HG02884 (cell line): ENCODE results near the gene BTG2.
"Not testable (repeated sequence)": the region's sequence is repeated elsewhere in the genome, so short reads cannot be mapped to it uniquely, and the experiment has no call there.

Experiments used
- ATAC-seq: cut with Tn5 transposase; IDR thresholded peaks from one replicate; pipeline ENCODE4 v1.9.1; 2021; ENCODE audit warnings: mild to moderate bottlenecking, moderate library complexity; ENCODE audit not compliant: unreplicated experiment

Gene BTG2

GRCh38 chr1:203291201-203292096 lies 13.9 kb upstream of the BTG2 start:
- ATAC-seq: no peak

GRCh38 chr1:203295796-203296195 lies 9.5 kb upstream of the BTG2 start:
- no peak for ATAC-seq

- no peak for ATAC-seq
Observed at GRCh38 chr1:203296460-203297073, 8.8 kb upstream of the BTG2 start.

- ATAC-seq: no peak
Observed at GRCh38 chr1:203299169-203299568, 6.2 kb upstream of the BTG2 start.

DNA sequence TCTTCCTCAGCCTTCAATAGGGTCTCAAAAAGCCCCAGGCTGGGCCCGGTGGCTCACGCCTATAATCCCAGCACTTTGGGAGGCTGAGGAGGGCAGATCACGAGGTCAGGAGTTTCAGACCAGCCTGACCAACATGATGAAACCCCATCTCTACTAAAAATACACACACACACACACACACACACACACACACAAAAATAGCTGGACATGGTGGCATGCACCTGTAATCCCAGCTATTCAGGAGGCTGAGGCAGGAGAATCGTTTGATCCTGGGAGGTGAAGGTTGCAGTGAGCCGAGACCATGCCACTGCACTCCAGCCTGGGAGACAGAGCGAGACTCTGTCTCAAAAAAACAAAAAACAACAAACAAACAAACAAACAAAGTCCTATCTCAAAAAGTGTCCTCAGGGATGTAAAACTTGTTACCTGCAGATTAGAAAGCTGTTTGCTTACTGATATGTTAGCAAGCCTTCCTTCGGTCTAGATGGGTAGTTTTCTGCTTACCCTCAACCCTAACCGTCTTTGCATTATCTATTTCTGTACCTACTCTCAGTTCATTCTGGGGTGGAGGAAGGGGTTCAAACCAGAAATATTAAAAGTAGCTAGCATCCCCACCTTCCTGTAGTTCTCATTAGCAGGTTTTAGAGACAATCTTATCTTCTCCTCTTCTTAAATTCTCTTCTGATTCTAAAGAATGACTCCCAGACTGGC lies 5.4 kb upstream of the BTG2 start:
- ATAC-seq: not testable (repeated sequence)

GRCh38 chr1:203300441-203301330 lies 4.6 kb upstream of the BTG2 start:
- no peak for ATAC-seq

DNA sequence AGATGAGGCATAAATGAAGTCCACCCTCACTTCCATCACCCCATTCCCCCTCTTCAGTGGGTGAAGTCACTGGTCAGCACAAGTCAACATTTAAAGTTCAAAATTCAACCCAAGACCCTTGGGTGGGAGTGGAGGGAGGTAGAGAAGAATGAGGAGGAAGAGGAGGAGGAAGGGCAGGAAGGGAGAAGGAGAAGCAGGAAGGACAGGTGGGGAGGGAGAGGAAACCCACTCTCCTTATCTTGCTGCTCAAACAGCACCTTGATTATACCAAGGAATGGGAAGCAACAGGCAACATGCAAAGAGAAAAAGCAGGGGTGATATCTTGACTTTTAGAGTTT lies 4.0 kb upstream of the BTG2 start:
- ATAC-seq: no peak

DNA sequence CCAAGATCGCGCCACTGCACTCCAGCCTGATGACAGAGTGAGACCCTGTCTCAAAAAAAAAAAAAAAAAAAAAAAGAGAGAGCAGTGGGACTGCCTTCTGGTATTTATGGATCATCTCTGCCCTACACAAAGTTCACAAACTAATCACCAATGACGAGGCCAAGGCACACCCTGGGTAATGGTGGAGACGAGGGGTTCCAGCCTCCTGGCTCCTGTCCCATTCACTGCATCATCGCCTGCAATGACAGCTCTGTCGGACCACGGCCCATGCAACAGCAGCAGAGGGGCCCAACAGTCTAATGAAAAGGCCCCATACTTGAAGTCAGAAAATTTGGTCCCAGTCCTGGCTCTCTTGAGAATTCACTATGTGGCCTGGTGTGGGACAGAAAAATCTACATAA lies 2.9 kb upstream of the BTG2 start:
- ATAC-seq: no peak

GRCh38 chr1:203302894-203303293 lies 2.4 kb upstream of the BTG2 start:
- no peak for ATAC-seq

DNA sequence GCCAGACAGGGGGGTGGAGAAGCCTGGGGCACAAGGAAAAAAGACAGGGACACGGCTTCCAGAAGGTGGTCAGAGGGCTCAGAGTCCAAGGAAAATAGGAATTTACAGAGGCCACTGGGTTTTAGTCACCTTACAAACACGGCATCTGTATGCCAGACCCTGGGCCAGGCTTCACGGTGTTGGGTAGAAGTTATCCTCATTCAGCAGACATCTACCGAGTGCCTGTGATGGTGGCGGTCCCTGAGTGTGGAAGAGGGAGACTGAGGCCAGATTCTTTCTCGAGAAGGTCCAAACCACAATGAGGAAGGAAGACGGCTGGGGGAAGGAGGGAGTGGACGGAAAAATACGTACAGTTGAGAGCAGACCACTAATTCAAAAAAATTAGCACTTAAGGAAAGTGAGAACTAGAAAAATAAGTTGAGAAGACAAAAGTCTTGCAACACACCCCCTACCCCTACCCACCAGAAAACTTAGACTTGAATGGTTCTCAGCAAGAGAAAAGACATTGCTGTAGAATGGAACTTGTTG lies 864 bp upstream of the BTG2 start:
- no peak for ATAC-seq

GRCh38 chr1:203305809-203306088 lies 430 bp downstream of the BTG2 start:
- ATAC-seq: no peak

DNA sequence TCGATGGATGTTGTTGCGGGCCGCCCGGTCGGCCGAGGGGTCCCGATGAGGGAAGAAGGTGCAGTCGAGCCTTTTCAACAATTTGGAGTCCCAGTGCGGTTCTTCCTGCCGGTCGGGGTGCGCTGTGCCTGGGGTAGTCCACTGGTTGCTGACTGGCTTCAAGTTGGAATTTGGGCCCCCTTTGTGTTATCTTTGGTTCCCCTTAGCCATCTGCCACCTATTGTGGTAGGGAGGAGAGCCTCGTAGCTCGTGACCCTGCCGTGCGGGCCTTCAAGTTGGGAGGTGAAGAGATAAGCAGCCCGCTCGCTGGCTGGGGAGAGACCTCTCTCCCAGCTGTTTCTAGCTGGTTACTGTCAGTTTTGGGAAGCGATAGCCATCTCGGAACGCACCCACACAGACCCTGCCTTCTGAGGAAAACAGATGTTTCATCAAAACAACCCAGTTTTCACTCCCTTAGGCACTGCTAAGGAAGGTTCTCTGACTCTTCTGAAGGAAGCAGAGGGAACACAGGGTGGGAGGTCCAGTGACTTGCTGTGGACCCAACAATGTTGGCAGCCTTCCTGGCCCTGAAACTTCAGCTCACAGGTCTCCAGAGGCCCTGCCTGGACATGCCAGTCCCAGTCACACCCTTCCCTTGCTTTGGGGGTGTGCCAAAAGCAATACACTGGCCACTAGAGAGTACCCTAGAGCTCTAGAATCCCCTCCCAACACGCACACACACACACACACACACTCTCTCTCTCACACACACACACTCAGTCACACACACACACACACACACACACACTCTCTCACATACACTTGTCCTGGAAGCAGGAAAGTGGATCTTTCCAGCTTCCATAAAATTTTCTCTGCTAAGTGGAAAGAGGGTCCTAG lies 1.0 kb downstream of the BTG2 start:
- no peak for ATAC-seq

DNA sequence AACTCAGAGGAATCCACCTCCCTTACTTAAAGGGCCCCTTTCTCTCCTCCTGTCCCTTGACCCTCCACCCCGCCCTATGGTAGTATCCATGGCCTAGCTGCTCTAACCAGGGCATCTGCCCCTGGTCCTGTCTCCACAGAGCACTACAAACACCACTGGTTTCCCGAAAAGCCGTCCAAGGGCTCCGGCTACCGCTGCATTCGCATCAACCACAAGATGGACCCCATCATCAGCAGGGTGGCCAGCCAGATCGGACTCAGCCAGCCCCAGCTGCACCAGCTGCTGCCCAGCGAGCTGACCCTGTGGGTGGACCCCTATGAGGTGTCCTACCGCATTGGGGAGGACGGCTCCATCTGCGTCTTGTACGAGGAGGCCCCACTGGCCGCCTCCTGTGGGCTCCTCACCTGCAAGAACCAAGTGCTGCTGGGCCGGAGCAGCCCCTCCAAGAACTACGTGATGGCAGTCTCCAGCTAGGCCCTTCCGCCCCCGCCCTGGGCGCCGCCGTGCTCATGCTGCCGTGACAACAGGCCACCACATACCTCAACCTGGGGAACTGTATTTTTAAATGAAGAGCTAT lies 1.7 kb downstream of the BTG2 start:
- no peak for ATAC-seq

DNA sequence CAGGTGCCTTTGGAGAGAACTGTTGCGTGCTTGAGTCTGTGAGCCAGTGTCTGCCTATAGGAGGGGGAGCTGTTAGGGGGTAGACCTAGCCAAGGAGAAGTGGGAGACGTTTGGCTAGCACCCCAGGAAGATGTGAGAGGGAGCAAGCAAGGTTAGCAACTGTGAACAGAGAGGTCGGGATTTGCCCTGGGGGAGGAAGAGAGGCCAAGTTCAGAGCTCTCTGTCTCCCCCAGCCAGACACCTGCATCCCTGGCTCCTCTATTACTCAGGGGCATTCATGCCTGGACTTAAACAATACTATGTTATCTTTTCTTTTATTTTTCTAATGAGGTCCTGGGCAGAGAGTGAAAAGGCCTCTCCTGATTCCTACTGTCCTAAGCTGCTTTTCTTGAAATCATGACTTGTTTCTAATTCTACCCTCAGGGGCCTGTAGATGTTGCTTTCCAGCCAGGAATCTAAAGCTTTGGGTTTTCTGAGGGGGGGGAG lies 2.4 kb downstream of the BTG2 start:
- no peak for ATAC-seq

- no peak for ATAC-seq
Observed at GRCh38 chr1:203308328-203308922, 3.1 kb downstream of the BTG2 start.

- ATAC-seq: no peak
Observed at GRCh38 chr1:203308923-203309331, 3.6 kb downstream of the BTG2 start.

DNA sequence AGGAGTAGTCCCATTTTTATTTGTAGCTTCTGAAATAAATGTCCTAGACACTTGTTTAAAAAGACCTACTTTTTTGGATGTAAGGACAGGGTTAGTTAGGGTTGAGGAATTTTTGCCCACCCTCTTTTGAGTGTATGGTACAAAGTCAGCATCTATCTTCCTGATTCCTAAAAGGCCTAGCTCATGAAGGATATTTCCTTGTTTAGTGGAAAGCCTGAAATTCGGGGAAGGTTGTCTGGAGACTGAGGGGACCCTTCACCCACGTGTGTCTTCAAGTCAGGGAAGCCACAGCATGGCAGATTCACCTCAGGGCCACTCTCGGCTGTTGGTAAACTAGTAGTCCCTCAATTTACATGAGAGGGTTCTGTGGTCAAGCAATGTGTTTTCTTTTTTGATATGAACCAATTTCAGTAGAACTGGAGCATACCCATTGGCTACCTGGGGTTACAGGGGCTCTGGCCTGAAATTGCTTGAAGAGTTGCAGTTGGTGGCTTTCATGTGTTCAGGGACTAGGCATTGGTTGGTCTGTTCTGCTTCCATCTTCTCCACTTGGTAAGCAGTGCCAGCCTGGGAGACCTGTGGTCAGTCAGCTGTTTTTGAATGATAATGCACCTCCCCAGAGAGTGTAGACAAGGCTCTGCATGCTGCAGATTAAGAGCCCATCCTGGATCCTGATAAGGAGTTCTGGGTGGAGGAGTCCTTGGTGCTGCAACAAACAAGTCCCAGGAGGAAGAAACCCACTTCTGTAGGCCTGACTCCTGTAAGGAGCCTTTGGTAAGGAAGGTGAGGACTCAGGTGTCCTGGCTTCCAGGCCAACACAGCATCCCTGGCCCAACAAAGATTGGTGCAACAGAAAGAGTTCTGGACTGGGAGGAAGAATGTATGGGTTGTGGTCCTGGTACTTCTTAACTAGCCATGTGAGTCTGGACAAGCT lies 6.3 kb downstream of the BTG2 start:
- no peak for ATAC-seq
